ENCODE results near the gene MTA3. TPM values are rescaled to one million over a fixed set of nuclear protein-coding genes. Genes with fewer than 3 reads are reported as not detected.

The MTA3 gene
- total RNA-seq, 2 donors from 2014 or later, result 23.0 to 30.8 TPM

DNA sequence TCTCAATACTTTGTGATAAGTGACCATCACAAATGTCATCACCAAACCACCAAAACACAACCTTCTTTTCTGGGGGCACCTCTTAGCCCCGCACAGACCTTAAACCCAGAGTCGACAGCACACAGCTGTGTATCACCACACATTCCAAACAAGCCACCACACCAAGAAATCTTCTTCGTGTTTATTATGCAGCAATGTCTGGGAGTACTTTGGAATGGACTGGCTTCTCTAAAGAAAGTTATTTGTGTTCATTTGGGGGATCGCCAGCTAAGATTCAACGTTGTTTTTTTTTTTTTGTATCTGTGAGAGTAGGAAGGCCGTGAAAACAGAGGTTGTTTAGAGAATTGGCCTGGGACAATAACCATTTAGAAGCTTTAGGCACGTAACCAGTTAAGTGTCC, 1.1 kb upstream of the MTA3 start:
- peaks cover 10 to 30% of the 10 kb centered on the region in 2 donors for H3K4me1 ChIP-seq (ENCODE audit: control insufficient read depth in 1 of 2, low read depth in 2 of 2)
- no peaks in the 10 kb centered on the region for H3K36me3 ChIP-seq
- H3K27me3 ChIP-seq (replicated peaks; ENCODE audit: insufficient read depth), result no peaks in the 10 kb centered on the region
- H3K9me3 ChIP-seq, result no peaks in the 10 kb centered on the region
- TF ChIP-seq, protein P1, sequence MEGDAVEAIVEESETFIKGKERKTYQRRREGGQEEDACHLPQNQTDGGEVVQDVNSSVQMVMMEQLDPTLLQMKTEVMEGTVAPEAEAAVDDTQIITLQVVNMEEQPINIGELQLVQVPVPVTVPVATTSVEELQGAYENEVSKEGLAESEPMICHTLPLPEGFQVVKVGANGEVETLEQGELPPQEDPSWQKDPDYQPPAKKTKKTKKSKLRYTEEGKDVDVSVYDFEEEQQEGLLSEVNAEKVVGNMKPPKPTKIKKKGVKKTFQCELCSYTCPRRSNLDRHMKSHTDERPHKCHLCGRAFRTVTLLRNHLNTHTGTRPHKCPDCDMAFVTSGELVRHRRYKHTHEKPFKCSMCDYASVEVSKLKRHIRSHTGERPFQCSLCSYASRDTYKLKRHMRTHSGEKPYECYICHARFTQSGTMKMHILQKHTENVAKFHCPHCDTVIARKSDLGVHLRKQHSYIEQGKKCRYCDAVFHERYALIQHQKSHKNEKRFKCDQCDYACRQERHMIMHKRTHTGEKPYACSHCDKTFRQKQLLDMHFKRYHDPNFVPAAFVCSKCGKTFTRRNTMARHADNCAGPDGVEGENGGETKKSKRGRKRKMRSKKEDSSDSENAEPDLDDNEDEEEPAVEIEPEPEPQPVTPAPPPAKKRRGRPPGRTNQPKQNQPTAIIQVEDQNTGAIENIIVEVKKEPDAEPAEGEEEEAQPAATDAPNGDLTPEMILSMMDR (IDR thresholded peaks at IDR 0.05), result no peak
- H3K27ac ChIP-seq, result peak overlapping the region; percentile 61 to 82
- ATAC-seq (ENCODE audit: insufficient number of reproducible peaks, low FRiP score, low read depth) (no peak), DNase-seq (ENCODE audit: low spot score) (no peak)
- no peak overlapping the region for H3K4me3 ChIP-seq

DNA sequence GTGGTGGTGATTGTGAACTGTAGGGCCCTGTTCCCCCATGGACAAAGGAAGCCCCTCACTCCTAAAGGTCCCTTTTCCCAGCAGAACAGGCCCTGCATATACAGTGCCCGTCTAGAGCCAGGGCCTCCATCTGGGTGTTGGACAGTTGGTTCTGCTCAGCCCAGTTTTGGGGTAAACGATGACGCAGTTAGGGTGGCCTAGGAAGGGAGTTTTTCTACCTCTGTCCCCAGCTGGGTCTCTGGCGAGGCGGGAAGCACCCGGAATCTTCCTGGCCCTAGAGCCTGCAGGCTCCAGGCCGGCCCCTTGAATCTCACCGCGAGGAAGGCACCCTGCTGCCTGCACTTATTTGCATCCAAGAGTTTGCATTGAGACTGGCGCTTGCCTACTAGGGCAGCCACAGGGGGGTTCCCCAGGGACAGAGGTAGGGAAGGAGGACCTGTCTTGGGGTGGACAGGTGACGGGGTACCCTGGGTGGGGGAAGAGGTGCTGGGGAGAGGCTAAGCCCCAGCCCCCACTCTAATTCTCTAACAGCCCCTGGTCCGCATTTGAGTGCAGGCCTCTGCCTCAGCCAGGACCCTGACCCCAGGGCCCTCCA, 529 bp upstream of the MTA3 start:
- no peaks in the 10 kb centered on the region for H3K36me3 ChIP-seq
- peak overlapping the region; percentile 61 to 82 for H3K27ac ChIP-seq
- ATAC-seq (ENCODE audit: insufficient number of reproducible peaks, low FRiP score, low read depth) (no peak), DNase-seq (ENCODE audit: low spot score) (no peak)
- H3K4me1 ChIP-seq (ENCODE audit: control insufficient read depth in 1 of 2, low read depth in 2 of 2), result peaks cover 10 to 30% of the 10 kb centered on the region in 2 donors
- TF ChIP-seq, protein P1 (IDR thresholded peaks at IDR 0.05), result no peak
- no peaks in the 10 kb centered on the region for H3K9me3 ChIP-seq
- H3K27me3 ChIP-seq (replicated peaks; ENCODE audit: insufficient read depth), result no peaks in the 10 kb centered on the region
- H3K4me3 ChIP-seq, result peak overlapping the region; percentile 88

- Histone ChIP-seq H3K4me3 (peak overlapping the region; percentile 88), H3K9me3 (no peaks in the 10 kb centered on the region), H3K4me1 (ENCODE audit: control insufficient read depth in 1 of 2, low read depth in 2 of 2) (peaks cover 10 to 30% of the 10 kb centered on the region in 2 donors), H3K27ac (peak overlapping the region; percentile 72 to 79), H3K27me3 (replicated peaks; ENCODE audit: insufficient read depth) (no peaks in the 10 kb centered on the region), H3K36me3 (no peaks in the 10 kb centered on the region)
- DNase-seq (ENCODE audit: low spot score) (no peak), ATAC-seq (ENCODE audit: insufficient number of reproducible peaks, low FRiP score, low read depth) (no peak)
- TF ChIP-seq, protein P1 (IDR thresholded peaks at IDR 0.05), result no peak
These were observed 782 bp downstream of the MTA3 start for GRCh38 chr2:42569116-42569711.

DNA sequence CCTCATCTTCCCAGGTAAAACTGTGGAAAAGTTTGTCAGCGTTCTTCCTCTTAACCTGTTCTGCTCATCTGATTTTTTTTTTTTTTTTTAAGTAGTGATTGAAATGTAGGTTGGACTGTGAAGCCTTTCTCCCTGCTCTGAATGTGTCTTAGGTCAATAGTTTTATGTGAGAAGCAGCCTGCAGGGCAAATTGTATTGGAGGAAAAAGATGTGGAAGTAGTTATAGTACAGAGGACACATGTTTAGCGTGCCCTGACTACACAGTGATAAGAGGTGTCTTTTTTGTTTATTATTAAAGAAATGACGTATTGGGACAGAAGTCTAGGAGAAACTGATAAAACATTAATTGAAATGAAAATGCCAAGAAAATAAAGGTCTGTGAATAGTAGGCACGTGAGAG, 1.5 kb downstream of the MTA3 start:
- Histone ChIP-seq H3K27me3 (replicated peaks; ENCODE audit: insufficient read depth) (no peaks in the 10 kb centered on the region), H3K4me3 (peak overlapping the region; percentile 88), H3K4me1 (ENCODE audit: control insufficient read depth in 1 of 2, low read depth in 2 of 2) (peaks cover 10 to 30% of the 10 kb centered on the region in 2 donors), H3K36me3 (no peaks in the 10 kb centered on the region), H3K9me3 (no peaks in the 10 kb centered on the region), H3K27ac (no peak overlapping the region)
- no peak for ATAC-seq (ENCODE audit: insufficient number of reproducible peaks, low FRiP score, low read depth)
- TF ChIP-seq, protein P1 (IDR thresholded peaks at IDR 0.05), result no peak
- DNase-seq (ENCODE audit: low spot score), result no peak

- no peak for DNase-seq (ENCODE audit: low spot score)
- no peak overlapping the region for H3K4me3 ChIP-seq
- H3K27me3 ChIP-seq (replicated peaks; ENCODE audit: insufficient read depth), result no peaks in the 10 kb centered on the region
- peaks cover 10 to 17% of the 10 kb centered on the region in 2 donors for H3K4me1 ChIP-seq (ENCODE audit: control insufficient read depth in 1 of 2, low read depth in 2 of 2)
- H3K36me3 ChIP-seq, result no peaks in the 10 kb centered on the region
- H3K9me3 ChIP-seq, result no peaks in the 10 kb centered on the region
- no peak for ATAC-seq (ENCODE audit: insufficient number of reproducible peaks, low FRiP score, low read depth)
- TF ChIP-seq, protein P1 (IDR thresholded peaks at IDR 0.05), result no peak
- H3K27ac ChIP-seq, result no peak overlapping the region
These were observed 4.1 kb downstream of the MTA3 start for GRCh38 chr2:42572297-42573081.
